ENCODE measurements around the gene PIK3R5. TPM values are rescaled to one million over a fixed set of nuclear protein-coding genes. Genes with fewer than 3 reads are reported as not detected.

The PIK3R5 gene
- total RNA-seq, 1 experiment from 2014 or later: 2.5 TPM

DNA sequence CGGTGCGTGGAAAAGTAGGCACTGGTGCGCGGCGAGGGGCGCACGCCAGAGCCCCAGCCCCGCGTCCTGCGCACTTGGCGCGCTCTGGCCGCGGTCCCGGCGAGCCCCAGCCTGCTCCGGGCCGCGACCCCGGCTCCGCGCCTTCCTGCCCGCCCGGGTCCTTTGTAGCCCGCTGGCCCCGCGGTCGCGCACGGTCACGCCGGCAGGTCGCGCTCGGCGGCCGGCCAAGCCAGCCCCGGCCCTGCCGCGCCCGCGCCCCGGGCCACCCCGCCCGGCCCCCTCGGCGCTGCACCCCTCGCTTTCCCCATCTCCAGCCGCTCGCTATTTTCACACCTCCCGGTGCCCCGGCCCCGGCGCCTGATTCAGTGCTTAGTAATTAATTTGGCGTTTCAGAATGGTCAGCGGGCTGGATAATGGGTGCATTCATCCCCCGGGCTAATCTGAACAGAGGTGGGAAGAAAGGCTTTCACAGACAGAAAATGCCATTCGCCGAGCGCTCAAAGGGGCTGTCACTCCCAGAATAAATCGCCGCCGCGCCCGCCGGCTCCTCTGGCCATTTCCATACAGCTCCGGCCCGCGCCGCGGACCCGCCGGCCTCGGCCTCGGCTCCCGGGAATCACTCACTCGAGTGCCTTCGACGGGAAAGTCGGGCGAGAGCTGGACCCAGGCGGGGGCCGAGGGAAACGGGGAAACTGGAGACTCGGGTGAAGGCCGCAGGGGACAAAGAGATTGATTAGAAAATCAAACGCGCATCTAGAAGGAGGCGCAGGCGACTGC lies 38.0 kb upstream of the PIK3R5 start:
- H3K4me2 ChIP-seq (ENCODE audit: low read length): no peak overlapping the region
- POLR2A ChIA-PET: no interaction called here

More for the DNA sequence above, 38.0 kb upstream of the PIK3R5 start:
- Histone ChIP-seq H4K20me1 (ENCODE audit: insufficient read depth) (no peaks in the 10 kb centered on the region), H3K9ac (ENCODE audit: low read length) (no peak overlapping the region), H3K27ac (ENCODE audit: low read depth, low read length) (no peak overlapping the region), H3K36me3 (ENCODE audit: control insufficient read depth in 1 of 2, insufficient read depth in 2 of 2, low read length in 2 of 2) (no peaks in the 10 kb centered on the region), H3K79me2 (ENCODE audit: insufficient read depth, low read length) (no peaks in the 10 kb centered on the region), H3K4me1 (ENCODE audit: control insufficient read depth in 1 of 2, insufficient read depth in 2 of 2, low read length in 2 of 2) (peaks cover 0 to 4% of the 10 kb centered on the region in 2 experiments; a peak in 1 of 4 replicates), H3K27me3 (ENCODE audit: insufficient read depth, low read length) (no peaks in the 10 kb centered on the region), H3K4me3 (replicated peaks in 1 of 2; ENCODE audit: low read depth in 1 of 2, low read length in 2 of 2) (no peak overlapping the region), H3K9me2 (ENCODE audit: insufficient read depth) (no peaks in the 10 kb centered on the region), H2AFZ (ENCODE audit: low read depth, low read length, poor library complexity, severe bottlenecking) (no peak overlapping the region), H3K9me3 (ENCODE audit: control insufficient read depth in 1 of 2, insufficient read depth in 1 of 2, low read depth in 1 of 2, low read length in 2 of 2) (0 out of 4 replicates have a peak, but pooled peaks cover 0 to 3% of the 10 kb centered on the region in 2 experiments)
- intact Hi-C loops (cut with micrococcal nuclease): no loop called here
- CTCF ChIA-PET: no interaction called here
- DNase-seq (ENCODE audit: low read depth, low spot score) (no peak), ATAC-seq (no peak)
- TF ChIP-seq, protein P1, sequence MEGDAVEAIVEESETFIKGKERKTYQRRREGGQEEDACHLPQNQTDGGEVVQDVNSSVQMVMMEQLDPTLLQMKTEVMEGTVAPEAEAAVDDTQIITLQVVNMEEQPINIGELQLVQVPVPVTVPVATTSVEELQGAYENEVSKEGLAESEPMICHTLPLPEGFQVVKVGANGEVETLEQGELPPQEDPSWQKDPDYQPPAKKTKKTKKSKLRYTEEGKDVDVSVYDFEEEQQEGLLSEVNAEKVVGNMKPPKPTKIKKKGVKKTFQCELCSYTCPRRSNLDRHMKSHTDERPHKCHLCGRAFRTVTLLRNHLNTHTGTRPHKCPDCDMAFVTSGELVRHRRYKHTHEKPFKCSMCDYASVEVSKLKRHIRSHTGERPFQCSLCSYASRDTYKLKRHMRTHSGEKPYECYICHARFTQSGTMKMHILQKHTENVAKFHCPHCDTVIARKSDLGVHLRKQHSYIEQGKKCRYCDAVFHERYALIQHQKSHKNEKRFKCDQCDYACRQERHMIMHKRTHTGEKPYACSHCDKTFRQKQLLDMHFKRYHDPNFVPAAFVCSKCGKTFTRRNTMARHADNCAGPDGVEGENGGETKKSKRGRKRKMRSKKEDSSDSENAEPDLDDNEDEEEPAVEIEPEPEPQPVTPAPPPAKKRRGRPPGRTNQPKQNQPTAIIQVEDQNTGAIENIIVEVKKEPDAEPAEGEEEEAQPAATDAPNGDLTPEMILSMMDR (IDR thresholded peaks at IDR 0.05 in 2 of 3, conservative IDR thresholded peaks at IDR 0.05 in 1 of 3; ENCODE audit: borderline replicate concordance in 1 of 3, insufficient read depth in 1 of 3, low read depth in 2 of 3, low read length in 2 of 3): no peak
- TF ChIP-seq SIN3A (IDR thresholded peaks at IDR 0.05; ENCODE audit: low read depth): no peak
- TF ChIP-seq, protein P2, sequence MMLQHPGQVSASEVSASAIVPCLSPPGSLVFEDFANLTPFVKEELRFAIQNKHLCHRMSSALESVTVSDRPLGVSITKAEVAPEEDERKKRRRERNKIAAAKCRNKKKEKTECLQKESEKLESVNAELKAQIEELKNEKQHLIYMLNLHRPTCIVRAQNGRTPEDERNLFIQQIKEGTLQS (IDR thresholded peaks at IDR 0.05): no peak
- no peak for TF ChIP-seq EGR1 (IDR thresholded peaks at IDR 0.05; ENCODE audit: low read depth)
- TF ChIP-seq FOSL1 (IDR thresholded peaks at IDR 0.05; ENCODE audit: low read depth): no peak
- no peak for TF ChIP-seq SRF (IDR thresholded peaks at IDR 0.05; ENCODE audit: low read depth)
- TF ChIP-seq TCF7L2 (IDR thresholded peaks at IDR 0.05; ENCODE audit: borderline replicate concordance, extremely low read depth, insufficient read depth, insufficient read length): no peak
- BruUV-seq (replicated peaks): no TSS peak
- RAD21 ChIA-PET (ENCODE audit: low non-redundant PET in 1 of 2, low total read pairs in 2 of 2, uncharacterized antibody in 2 of 2, unreplicated experiment in 2 of 2): no interaction called here

Data from HCT116 (cell line).